HG03045 (cell line): Measurements from ENCODE around the gene C20orf96.
"Not testable (repeated sequence)": the region's sequence is repeated elsewhere in the genome, so short reads cannot be mapped to it uniquely, and the experiment has no call there.

Source experiments
- ATAC-seq: cut with Tn5 transposase; IDR thresholded peaks from one replicate; pipeline ENCODE4 v1.9.1; 2021; ENCODE audit warnings: mild to moderate bottlenecking, moderate library complexity; ENCODE audit not compliant: unreplicated experiment

The C20orf96 gene, protein sequence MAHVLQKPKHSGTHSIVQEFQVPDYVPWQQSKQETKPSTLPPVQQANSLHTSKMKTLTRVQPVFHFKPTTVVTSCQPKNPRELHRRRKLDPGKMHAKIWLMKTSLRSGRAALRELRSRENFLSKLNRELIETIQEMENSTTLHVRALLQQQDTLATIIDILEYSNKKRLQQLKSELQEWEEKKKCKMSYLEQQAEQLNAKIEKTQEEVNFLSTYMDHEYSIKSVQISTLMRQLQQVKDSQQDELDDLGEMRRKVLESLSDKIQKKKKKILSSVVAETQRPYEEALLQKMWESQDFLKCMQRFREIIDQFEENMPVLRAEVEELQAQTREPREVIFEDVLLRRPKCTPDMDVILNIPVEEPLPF

DNA sequence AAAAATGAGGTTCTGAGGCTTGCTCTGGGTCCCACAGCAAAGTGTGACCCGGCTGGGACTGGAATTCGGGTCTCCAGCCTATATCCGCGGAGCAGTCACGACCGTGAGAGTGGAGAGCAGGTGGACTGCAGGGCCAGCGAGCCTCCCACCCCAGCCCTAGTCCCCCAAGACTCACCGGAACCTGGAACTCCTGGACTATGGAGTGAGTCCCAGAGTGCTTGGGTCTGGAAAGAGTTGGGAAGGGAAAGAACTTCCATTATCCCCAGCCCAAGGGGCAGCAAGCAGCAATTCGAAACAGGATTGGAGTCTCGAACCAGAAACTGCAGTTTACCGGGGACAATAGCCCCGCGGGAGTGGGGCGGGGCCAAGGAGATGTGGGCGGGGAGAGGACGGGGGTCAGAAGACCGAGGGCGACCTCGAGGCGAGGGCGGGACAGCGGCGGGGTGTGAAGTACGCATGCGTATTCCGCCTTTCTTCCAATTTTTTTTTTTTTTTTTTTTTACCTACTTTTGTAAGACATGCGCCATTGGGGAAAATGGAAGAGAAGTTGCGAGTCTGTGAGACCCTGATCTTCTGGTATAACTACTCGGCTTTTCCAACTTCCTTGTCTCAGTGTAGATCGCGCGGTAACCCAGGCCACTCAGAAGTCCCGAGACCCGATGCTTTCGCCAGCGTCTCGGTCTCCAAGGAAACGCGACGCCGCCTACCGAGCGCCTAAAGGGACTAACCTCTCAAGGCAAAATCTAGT, at the start of gene C20orf96:
Gene C20orf96 (minus strand): TSS at position 667 of the 748 bp plus-strand sequence. CDS start 140 bp downstream, at position 527.
- peak; percentile 84 for ATAC-seq

- not testable (repeated sequence) for ATAC-seq
These were observed 45.5 kb upstream of the C20orf96 start for GRCh38 chr20:336040-336439.

DNA sequence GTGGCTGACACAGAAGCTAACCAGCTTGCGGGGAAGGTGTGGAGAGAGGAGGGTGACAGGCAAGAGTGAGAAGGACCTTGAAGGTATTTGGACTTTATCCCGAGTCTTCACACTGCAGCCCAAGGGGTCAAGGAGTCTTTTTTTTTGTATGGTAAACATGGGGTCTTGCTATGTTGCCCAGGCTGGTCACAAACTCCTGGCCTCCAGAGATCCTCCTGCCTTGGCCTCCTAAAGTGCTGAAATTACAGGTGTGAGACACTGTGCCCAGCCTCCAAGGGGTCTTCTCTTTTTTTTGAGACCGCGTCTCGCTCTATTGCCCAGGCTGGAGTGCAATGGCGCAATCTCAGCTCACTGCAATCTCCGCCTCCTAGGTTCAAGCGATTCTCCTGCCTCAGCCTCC, 44.0 kb upstream of the C20orf96 start:
- no peak for ATAC-seq

DNA sequence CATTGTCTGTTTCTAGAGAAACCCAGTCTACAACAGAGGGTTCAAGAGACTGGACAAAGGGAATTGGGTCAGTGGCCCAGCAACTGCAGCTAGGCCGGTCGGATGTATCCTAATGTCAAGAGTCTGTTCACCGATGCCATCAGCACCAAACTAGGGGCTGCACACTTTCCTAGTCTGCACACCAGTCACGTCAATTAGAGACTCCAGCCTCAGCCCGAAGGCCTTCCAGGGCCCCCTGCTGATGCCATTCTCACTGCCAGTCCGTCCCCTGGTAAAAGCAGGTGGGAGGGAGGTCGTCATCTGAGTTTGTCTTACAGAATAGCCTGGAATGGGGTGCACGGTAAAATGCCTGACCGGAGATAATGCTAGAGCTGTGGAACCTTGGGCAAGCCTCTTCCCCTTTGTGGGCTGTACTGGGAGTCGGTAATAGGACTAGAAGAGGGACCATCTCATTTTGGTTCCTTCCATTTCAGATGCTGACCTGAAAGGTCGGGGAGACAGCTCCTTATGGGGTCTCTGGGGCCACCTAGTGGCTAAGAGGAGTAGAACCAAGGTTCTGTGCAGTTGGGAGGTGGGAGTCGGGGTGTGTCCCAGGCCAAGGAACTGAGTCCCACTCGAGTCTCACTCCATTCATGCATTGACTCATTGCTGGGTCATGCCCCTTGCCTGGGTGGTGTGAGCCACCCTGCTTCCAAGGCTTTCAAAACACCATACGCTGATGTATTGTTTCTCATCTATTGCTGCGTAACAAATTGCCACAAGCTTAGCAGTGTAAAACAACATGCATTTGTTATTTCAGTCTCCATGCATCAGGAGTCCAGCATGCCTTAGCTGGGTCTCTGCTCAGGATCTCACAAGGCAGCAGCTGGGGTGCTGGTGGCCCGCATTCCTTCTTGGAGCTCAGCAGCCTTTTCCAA, 39.9 kb upstream of the C20orf96 start:
- ATAC-seq: no peak

- ATAC-seq: no peak
These were observed 39.3 kb upstream of the C20orf96 start for GRCh38 chr20:329851-330232.

GRCh38 chr20:328975-329695, 38.6 kb upstream of the C20orf96 start:
- no peak for ATAC-seq

- no peak for ATAC-seq
These were observed 37.8 kb upstream of the C20orf96 start for GRCh38 chr20:328027-328974.

DNA sequence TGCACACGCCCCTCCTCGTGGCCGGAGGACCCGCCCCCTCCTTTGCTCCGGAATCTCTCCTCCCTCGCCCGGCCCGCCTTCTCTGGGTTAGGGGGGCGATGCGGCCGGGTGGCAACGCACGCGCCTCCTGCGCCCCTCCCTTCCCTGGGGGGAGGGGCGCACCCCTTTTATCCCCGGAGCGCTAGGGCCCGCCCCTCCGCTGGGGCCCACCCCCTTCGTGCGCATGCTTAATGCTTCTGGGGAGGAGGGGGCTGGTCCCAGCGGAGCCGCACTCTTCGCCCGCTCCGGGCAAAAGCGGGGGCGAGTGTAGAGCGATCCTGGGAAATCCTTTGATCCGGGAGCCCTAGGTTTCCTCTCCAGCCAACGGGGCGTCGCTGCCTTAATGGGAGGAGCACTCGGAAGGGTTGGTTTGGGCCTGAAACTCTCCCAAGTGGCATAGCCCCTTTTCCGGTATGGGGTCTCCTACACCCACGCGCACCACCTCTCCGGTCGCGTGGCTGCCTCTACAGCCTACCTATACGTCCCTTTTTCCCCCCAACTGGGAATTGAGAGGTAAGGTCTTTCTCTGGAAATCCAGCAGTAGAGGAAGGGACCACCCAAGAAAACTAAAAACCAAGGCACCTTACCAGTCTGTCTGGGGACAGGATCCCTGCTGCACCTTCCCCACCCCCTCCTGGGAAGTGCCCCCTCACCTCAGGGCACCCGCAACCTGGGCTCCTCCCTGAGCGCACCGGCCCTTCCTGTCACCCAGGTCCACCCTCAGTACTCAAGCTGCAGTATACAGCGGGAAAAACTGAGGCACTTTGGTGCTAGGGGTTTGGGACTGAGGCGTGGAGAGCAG, 36.9 kb upstream of the C20orf96 start:
- no peak for ATAC-seq

DNA sequence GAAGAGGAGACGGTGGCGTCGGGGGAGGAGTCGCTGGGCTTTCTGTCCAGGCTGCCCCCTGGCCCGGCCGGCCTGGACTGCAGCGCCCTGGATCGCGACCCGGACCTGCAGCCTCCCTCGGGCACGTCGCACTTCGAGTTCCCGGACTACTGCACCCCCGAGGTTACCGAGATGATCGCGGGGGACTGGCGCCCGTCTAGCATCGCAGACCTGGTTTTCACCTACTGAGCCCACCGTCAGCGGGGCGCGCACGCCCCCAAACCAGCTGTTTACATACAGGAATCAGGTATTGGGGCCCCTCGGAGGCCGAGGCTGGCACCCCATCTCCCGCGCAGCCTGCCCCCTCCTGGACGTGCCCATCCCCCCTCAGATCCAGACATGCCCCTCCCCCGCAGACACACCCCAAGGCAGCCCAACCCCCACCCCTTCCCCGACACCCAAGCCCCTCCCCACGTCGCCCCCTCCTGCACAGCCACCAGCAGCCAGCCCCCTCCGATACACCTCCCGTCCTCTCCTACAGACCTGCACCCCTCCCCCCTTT, 36.2 kb upstream of the C20orf96 start:
- ATAC-seq: no peak

GRCh38 chr20:325889-326644, 35.5 kb upstream of the C20orf96 start:
- peak; percentile 6 for ATAC-seq

DNA sequence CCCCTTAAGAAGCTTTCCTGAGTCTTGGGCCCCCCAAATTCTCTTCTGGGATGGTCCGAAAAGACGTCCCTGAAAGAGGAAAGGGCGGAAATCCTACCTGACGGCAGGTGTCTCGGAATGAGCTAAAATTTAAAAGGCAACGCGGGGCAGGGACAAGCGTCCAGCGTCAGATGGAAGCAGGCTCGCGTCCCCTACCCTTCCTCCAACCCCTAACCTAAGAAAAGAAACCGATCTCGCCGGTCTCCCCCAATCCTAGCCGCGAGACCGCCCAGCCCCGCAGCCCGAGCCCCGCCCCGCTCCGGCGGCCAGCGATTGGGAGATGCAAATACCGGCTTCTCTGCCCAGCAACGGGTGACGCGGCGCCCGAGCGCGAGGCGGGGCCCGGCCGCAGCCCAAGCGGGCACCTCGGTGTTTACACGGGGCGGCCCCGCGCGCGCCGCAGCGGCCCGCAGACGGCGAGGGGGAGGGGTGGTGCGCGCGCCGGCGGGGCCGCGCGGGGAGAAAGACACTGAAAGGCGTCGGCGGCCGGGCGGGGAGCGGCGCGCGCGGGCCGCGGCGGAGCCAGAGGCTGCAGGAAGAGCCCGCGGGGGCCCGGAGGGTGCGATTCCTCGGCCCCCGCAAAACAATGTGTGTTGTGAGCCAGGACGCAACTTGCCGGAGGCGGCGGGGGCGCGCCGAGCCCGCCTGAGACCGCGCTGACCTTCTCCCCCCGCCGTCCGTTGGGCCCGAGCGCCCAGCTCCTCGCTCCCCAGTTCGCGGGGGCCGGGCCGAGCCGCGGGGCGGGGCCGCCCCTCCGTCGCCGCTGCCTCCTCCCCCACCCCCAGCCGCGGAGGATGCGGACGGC, 34.7 kb upstream of the C20orf96 start, which contains the start of gene SOX12:
Gene SOX12 (plus strand): TSS at position 508 of the 844 bp plus-strand sequence. CDS start 373 bp downstream, outside the sequence.
- peak; percentile 79 for ATAC-seq

- ATAC-seq: peak; percentile 52
These were observed 33.9 kb upstream of the C20orf96 start for GRCh38 chr20:324177-325044.

- no peak for ATAC-seq
These were observed 25.9 kb upstream of the C20orf96 start for GRCh38 chr20:316316-317068.

- no peak for ATAC-seq
These were observed 23.4 kb upstream of the C20orf96 start for GRCh38 chr20:313948-314347.

GRCh38 chr20:313402-313801, 22.9 kb upstream of the C20orf96 start:
- ATAC-seq: no peak
